Stimulated activated naive B cell treated with anti-CD40 and anti-IgM and Interleukin-4, amounts not matched to agents 10 μg/mL and 1 μg/mL and 100 μg/mL, for 72 hours (primary cell): ENCODE measurements around the gene PITX1.
A peak's percentile ranks its signal among the peaks of the same experiment; 100 is the strongest.

Experiments
- ATAC-seq, 2 donors: fragments of 150-1000 bp; cut with Tn5 transposase; replicated peaks; 2 replicates each; pipeline ENCODE4 v1.10.0; 2021; ENCODE audit warnings: moderate library complexity in 1 of 2
- DNase-seq: peaks from one replicate; pipeline ENCODE4 v3.0.0; 2021
- H3K27ac Mint-ChIP-seq: one replicate; pipeline ENCODE4 v1.8.0; 2022; ENCODE audit warnings: mild to moderate bottlenecking, mixed read lengths
- H3K27me3 Mint-ChIP-seq, 2 donors: one replicate each; pipeline ENCODE4 v1.8.0; 2022; ENCODE audit warnings: mixed read lengths in 2 of 2
- H3K36me3 Mint-ChIP-seq, 2 donors: one replicate each; pipeline ENCODE4 v1.8.0; 2022; ENCODE audit warnings: mixed read lengths in 2 of 2, mild to moderate bottlenecking in 1 of 2
- H3K4me1 Mint-ChIP-seq, 2 donors: one replicate each; pipeline ENCODE4 v1.8.0; 2022; ENCODE audit warnings: mixed read lengths in 2 of 2, mild to moderate bottlenecking in 1 of 2
- H3K4me3 Mint-ChIP-seq, 2 donors: one replicate each; pipeline ENCODE4 v1.8.0; 2022; ENCODE audit warnings: mild to moderate bottlenecking in 2 of 2, mixed read lengths in 2 of 2, moderate library complexity in 1 of 2
- H3K9me3 Mint-ChIP-seq, 2 donors: one replicate each; pipeline ENCODE4 v1.8.0; 2022; ENCODE audit warnings: mixed read lengths in 2 of 2, mild to moderate bottlenecking in 1 of 2

Gene PITX1

DNA sequence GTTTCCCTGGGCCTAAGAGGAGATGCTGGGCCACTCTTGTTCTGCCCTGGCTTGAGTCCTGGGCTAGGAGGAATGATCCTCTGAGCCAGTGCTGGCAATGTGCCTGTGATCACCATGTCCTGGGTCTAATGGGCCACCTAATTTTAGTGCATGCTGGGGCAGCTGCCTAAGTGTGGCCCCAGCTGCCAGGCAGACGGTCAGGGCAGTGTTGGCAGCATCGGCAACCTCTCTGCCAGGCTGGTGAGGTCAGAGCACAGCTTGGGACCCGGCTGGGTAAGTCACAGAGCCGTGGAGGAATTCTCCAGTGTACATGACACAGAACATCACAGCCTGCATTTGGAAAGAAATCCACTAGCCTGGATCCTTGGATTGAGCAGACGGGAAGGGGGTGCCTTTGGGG is 21.4 kb upstream of the PITX1 start:
- no peak overlapping the region for H3K27ac Mint-ChIP-seq
- H3K4me1 Mint-ChIP-seq: peaks cover 39 to 40% of the 10 kb centered on the region in 2 donors
- no peaks in the 10 kb centered on the region for H3K36me3 Mint-ChIP-seq
- DNase-seq (no peak), ATAC-seq (no peak)
- no peak overlapping the region for H3K4me3 Mint-ChIP-seq
- H3K27me3 Mint-ChIP-seq: peaks cover 48 to 52% of the 10 kb centered on the region in 2 donors
- H3K9me3 Mint-ChIP-seq: no peaks in the 10 kb centered on the region

DNA sequence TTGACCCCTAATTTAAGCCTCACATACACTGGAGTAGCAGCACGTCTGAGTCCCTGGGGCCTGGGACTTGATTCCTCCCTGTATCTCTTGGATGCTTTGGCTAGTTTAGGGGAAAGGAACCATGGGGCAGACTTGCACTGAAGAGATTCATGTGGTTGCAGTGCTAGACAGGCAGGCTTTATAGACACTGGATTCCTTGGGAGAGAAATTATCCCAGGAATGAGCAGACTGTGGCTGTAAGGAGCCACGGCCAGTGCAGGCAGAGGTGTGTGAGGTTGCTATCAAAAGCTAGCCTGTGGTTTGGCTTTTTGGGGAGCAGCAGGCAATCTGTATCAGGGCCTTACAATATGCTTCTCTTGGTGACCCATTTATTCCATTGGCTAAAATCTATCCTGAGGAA is 20.5 kb upstream of the PITX1 start:
- Mint-ChIP-seq H3K4me1 (peaks cover 45 to 49% of the 10 kb centered on the region in 2 donors), H3K4me3 (no peak overlapping the region), H3K36me3 (no peaks in the 10 kb centered on the region), H3K9me3 (no peaks in the 10 kb centered on the region), H3K27me3 (peaks cover 47 to 52% of the 10 kb centered on the region in 2 donors), H3K27ac (no peak overlapping the region)
- no peak for DNase-seq
- no peak for ATAC-seq

GRCh38 chr5:135053989-135054388 is 20.0 kb upstream of the PITX1 start:
- no peak for DNase-seq
- Mint-ChIP-seq H3K27me3 (peaks cover 47 to 52% of the 10 kb centered on the region in 2 donors), H3K4me1 (peaks cover 48 to 54% of the 10 kb centered on the region in 2 donors), H3K27ac (no peak overlapping the region), H3K4me3 (no peak overlapping the region), H3K9me3 (no peaks in the 10 kb centered on the region), H3K36me3 (no peaks in the 10 kb centered on the region)
- ATAC-seq: no peak

- peaks cover 45 to 52% of the 10 kb centered on the region in 2 donors for H3K27me3 Mint-ChIP-seq
- H3K27ac Mint-ChIP-seq: peak overlapping the region; percentile 81
Observed at GRCh38 chr5:135053278-135053677, 19.2 kb upstream of the PITX1 start.

GRCh38 chr5:135052511-135053145 is 18.6 kb upstream of the PITX1 start:
- Mint-ChIP-seq H3K4me1 (peaks cover 49 to 55% of the 10 kb centered on the region in 2 donors), H3K4me3 (peak overlapping the region in 1 of 2 donors; percentile 42), H3K27me3 (peaks cover 45 to 53% of the 10 kb centered on the region in 2 donors), H3K36me3 (peaks cover 0 to 1% of the 10 kb centered on the region in 2 donors), H3K27ac (peak overlapping the region; percentile 81), H3K9me3 (no peaks in the 10 kb centered on the region)
- DNase-seq (no peak), ATAC-seq (peak in 1 of 2 donors; percentile 6)

More at GRCh38 chr5:135053278-135053677, 19.2 kb upstream of the PITX1 start:
- ATAC-seq (peak; percentile 96 to 97), DNase-seq (peak; percentile 61)
- no peak overlapping the region for H3K4me3 Mint-ChIP-seq
- no peaks in the 10 kb centered on the region for H3K9me3 Mint-ChIP-seq
- peaks cover 49 to 55% of the 10 kb centered on the region in 2 donors for H3K4me1 Mint-ChIP-seq
- no peaks in the 10 kb centered on the region for H3K36me3 Mint-ChIP-seq

GRCh38 chr5:135051872-135052271 is 17.8 kb upstream of the PITX1 start:
- Mint-ChIP-seq H3K9me3 (no peaks in the 10 kb centered on the region), H3K27me3 (peaks cover 52 to 61% of the 10 kb centered on the region in 2 donors), H3K36me3 (peaks cover 0 to 1% of the 10 kb centered on the region in 2 donors), H3K27ac (no peak overlapping the region), H3K4me1 (peaks cover 49 to 55% of the 10 kb centered on the region in 2 donors), H3K4me3 (no peak overlapping the region)
- DNase-seq (no peak), ATAC-seq (no peak)

GRCh38 chr5:135051399-135051798 is 17.4 kb upstream of the PITX1 start:
- Mint-ChIP-seq H3K9me3 (no peaks in the 10 kb centered on the region), H3K4me1 (peaks cover 49 to 55% of the 10 kb centered on the region in 2 donors), H3K36me3 (peaks cover 0 to 1% of the 10 kb centered on the region in 2 donors), H3K27me3 (peaks cover 56 to 65% of the 10 kb centered on the region in 2 donors), H3K4me3 (no peak overlapping the region), H3K27ac (no peak overlapping the region)
- no peak for DNase-seq
- ATAC-seq: no peak

DNA sequence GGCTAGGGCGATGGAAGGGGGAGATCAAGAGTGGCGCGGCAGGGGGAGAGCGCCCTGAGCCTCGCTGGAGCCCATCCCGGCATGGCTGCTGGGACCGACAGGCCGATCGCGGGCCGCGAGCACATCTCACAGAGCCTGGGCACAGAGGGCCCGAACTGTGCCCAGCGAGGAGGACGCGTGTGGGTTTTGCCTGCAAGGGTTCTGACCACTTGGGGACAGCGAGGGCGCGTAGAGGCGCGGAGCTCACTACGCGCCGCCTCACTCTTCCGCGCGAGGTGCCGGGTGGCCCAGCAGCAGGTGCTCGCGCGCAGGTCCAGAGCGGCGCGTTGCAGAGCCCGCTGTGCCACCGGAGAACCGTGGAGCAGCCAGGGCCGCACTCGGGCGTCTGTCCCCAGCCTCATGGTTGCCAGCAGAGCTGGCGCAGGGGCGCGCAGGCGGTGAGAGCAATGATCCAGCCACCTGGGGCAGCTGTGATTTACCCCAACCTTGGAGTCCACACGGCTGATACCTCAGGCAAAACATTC is 16.3 kb upstream of the PITX1 start:
- peak in 1 of 2 donors; percentile 28 for ATAC-seq
- Mint-ChIP-seq H3K27me3 (peaks cover 60 to 76% of the 10 kb centered on the region in 2 donors), H3K9me3 (no peaks in the 10 kb centered on the region)

DNA sequence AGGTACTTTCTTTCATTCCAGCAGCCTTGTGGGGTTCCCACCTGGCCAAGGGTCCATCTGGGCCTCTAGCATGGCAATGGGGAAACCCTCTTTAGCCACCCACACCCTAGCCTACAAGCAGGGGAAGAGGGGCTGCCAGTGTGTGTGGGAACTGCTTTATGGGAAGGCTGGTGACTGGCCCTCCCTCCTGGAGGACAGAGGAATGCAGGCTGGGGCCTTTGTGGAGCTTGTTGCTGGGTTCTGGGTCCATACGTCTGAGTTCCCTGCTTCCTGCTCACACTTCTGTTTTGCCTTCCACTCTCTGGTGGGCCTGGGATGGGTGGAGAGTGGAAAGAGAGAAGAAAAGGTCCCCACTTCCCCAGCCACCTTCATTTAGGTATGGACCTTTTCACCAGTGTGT is 14.9 kb upstream of the PITX1 start:
- H3K27me3 Mint-ChIP-seq: peaks cover 70 to 89% of the 10 kb centered on the region in 2 donors
- peaks cover 0 to 1% of the 10 kb centered on the region in 2 donors for H3K36me3 Mint-ChIP-seq
- H3K4me1 Mint-ChIP-seq: peaks cover 47 to 59% of the 10 kb centered on the region in 2 donors
- no peak overlapping the region for H3K27ac Mint-ChIP-seq
- ATAC-seq (no peak), DNase-seq (no peak)
- H3K9me3 Mint-ChIP-seq: no peaks in the 10 kb centered on the region
- no peak overlapping the region for H3K4me3 Mint-ChIP-seq

More for the DNA sequence above, 16.3 kb upstream of the PITX1 start:
- DNase-seq: no peak
- H3K27ac Mint-ChIP-seq: no peak overlapping the region
- H3K4me3 Mint-ChIP-seq: peak overlapping the region; percentile 41 to 73
- H3K36me3 Mint-ChIP-seq: peaks cover 0 to 1% of the 10 kb centered on the region in 2 donors
- peaks cover 52 to 64% of the 10 kb centered on the region in 2 donors for H3K4me1 Mint-ChIP-seq

GRCh38 chr5:135048286-135048685 is 14.3 kb upstream of the PITX1 start:
- no peak for DNase-seq
- Mint-ChIP-seq H3K27ac (no peak overlapping the region), H3K36me3 (peaks cover 0 to 1% of the 10 kb centered on the region in 2 donors), H3K27me3 (peaks cover 77 to 96% of the 10 kb centered on the region in 2 donors), H3K9me3 (no peaks in the 10 kb centered on the region), H3K4me3 (no peak overlapping the region), H3K4me1 (peaks cover 40 to 53% of the 10 kb centered on the region in 2 donors)
- ATAC-seq: no peak

DNA sequence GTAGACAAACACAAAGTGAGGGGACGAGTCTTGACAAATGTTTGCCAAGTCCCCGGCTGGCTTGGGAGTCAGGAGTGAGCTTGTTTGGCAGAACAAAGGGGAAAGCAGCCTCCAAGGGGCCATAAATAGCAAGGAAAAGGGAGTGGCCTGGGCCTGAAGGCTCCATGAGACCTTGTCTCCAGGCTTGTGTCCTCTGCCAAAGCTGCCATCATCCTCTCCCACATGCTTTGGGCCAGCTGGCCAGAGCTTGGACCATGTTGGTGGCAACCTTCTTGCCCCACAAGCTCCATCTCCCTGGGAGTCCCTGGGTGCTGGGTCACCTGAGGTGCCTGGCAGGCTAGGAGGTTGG is 13.3 kb upstream of the PITX1 start:
- peaks cover 0 to 1% of the 10 kb centered on the region in 2 donors for H3K36me3 Mint-ChIP-seq
- peaks cover 30 to 43% of the 10 kb centered on the region in 2 donors for H3K4me1 Mint-ChIP-seq
- H3K27me3 Mint-ChIP-seq: peaks cover 79 to 98% of the 10 kb centered on the region in 2 donors
- DNase-seq (no peak), ATAC-seq (no peak)
- no peak overlapping the region for H3K27ac Mint-ChIP-seq
- H3K9me3 Mint-ChIP-seq: no peaks in the 10 kb centered on the region
- H3K4me3 Mint-ChIP-seq: no peak overlapping the region

DNA sequence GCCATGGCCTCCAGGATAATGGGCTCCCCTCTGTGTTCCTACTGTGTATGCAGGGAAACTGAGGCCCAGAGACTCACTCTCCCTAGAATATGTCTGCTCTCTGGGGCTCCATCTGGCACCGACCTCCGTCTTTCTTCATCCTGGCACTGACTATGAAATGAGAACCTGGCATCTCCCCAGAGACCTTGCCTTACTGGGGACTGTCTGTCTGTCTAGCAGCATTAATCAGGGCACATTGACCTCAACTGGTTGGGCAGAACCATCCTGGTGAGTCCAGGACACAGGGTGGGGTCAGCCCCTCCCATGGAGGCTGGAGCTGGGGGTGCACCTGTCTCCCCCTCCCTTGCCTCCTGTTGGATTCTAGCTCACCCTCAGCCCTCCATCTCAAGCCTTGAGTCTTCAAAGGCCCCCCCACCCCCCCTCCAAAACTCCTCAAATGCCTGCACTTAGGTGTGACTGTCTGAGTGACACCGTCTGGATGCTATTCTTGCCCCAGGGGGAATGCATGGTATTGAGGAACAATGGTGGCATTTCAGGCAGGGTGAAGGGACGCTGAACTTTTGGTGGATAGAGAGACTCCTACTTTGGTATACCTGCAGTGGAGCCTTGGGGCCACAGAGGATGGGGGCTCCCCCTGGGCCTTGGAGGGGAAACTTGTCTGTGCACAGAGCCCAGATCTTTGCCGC is 12.8 kb upstream of the PITX1 start:
- Mint-ChIP-seq H3K27me3 (peaks cover 78 to 98% of the 10 kb centered on the region in 2 donors), H3K4me3 (no peak overlapping the region), H3K4me1 (peaks cover 25 to 38% of the 10 kb centered on the region in 2 donors), H3K36me3 (peaks cover 0 to 1% of the 10 kb centered on the region in 2 donors), H3K27ac (no peak overlapping the region), H3K9me3 (no peaks in the 10 kb centered on the region)
- ATAC-seq (no peak), DNase-seq (no peak)

DNA sequence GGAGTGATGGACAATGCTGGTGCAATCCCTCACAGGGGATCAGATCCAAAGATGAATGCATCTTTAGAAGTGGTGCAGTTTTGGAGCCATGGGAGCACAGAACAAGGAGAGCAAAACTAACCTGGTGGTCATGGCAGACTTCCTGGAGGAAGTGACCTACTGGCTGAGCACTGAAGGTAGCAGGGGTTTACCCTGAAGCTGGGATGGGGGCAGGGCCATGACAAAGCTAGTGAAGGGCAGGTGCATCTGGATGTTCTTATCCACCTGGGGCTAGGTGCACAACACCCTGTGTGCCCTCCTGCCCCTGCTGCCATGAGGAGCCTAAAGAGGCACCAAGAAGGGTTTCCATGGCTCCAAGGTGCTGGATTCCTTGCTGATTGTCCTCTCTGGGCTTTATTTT is 11.5 kb upstream of the PITX1 start:
- no peaks in the 10 kb centered on the region for H3K9me3 Mint-ChIP-seq

GRCh38 chr5:135042595-135042994 is 8.6 kb upstream of the PITX1 start:
- no peak for ATAC-seq
- peaks cover 17 to 36% of the 10 kb centered on the region in 2 donors for H3K4me1 Mint-ChIP-seq
- DNase-seq: no peak
- no peak overlapping the region for H3K27ac Mint-ChIP-seq
- no peak overlapping the region for H3K4me3 Mint-ChIP-seq
- peaks cover 75 to 91% of the 10 kb centered on the region in 2 donors for H3K27me3 Mint-ChIP-seq
- no peaks in the 10 kb centered on the region for H3K9me3 Mint-ChIP-seq
- no peaks in the 10 kb centered on the region for H3K36me3 Mint-ChIP-seq

More for the DNA sequence above, 11.5 kb upstream of the PITX1 start:
- Mint-ChIP-seq H3K27me3 (peaks cover 79 to 99% of the 10 kb centered on the region in 2 donors), H3K4me3 (no peak overlapping the region), H3K36me3 (peaks cover 0 to 1% of the 10 kb centered on the region in 2 donors), H3K27ac (no peak overlapping the region), H3K4me1 (peaks cover 19 to 34% of the 10 kb centered on the region in 2 donors)
- ATAC-seq: no peak
- DNase-seq: no peak
